RWPE2 (cell line): ENCODE data around the gene ANKRD33B.

Experiments
- ATAC-seq: fragments of 200-7000 bp; cut with Tn5 transposase; 3 replicates; pipeline ENCODE4 v1.9.1; 2021; ENCODE audit warnings: low read depth
- DNase-seq: peaks from one replicate; pipeline ENCODE4 v3.0.0-alpha.2; 2020; ENCODE audit warnings: low spot score
- H3K27ac ChIP-seq: fragments of 450-650 bp; 2 replicates; pipeline ENCODE4 v1.5.1; 2017; ENCODE audit warnings: mild to moderate bottlenecking; ENCODE audit not compliant: poor library complexity, severe bottlenecking
- H3K27me3 ChIP-seq: fragments of 250-450 bp; sonication (Bioruptor Pico); 2 replicates; pipeline ENCODE4 v1.5.1; 2021; ENCODE audit warnings: mild to moderate bottlenecking, moderate library complexity; ENCODE audit not compliant: insufficient read depth, poor library complexity, severe bottlenecking
- H3K36me3 ChIP-seq: fragments of 250-450 bp; sonication (Bioruptor Pico); 2 replicates; pipeline ENCODE4 v1.5.1; 2020; ENCODE audit warnings: low read depth, mild to moderate bottlenecking, moderate library complexity
- H3K4me1 ChIP-seq: fragments of 250-450 bp; sonication (Bioruptor Pico); 2 replicates; pipeline ENCODE4 v1.5.1; 2021; ENCODE audit warnings: mild to moderate bottlenecking, moderate library complexity; ENCODE audit not compliant: insufficient read depth, poor library complexity, severe bottlenecking
- H3K4me3 ChIP-seq: fragments of 250-450 bp; sonication (Bioruptor Pico); 2 replicates; pipeline ENCODE4 v1.5.1; 2021; ENCODE audit warnings: mild to moderate bottlenecking, moderate library complexity; ENCODE audit not compliant: severe bottlenecking
- H3K9me3 ChIP-seq: fragments of 250-450 bp; sonication (Bioruptor Pico); 2 replicates; pipeline ENCODE4 v1.5.1; 2021; ENCODE audit warnings: mild to moderate bottlenecking, moderate library complexity; ENCODE audit not compliant: severe bottlenecking
- TF ChIP-seq, protein P1 (sequence below): fragments of 450-650 bp; IDR thresholded peaks from one replicate; pipeline ENCODE4 v1.5.1; 2017; ENCODE audit warnings: mild to moderate bottlenecking, moderate library complexity; ENCODE audit not compliant: poor library complexity, severe bottlenecking

The ANKRD33B gene

DNA sequence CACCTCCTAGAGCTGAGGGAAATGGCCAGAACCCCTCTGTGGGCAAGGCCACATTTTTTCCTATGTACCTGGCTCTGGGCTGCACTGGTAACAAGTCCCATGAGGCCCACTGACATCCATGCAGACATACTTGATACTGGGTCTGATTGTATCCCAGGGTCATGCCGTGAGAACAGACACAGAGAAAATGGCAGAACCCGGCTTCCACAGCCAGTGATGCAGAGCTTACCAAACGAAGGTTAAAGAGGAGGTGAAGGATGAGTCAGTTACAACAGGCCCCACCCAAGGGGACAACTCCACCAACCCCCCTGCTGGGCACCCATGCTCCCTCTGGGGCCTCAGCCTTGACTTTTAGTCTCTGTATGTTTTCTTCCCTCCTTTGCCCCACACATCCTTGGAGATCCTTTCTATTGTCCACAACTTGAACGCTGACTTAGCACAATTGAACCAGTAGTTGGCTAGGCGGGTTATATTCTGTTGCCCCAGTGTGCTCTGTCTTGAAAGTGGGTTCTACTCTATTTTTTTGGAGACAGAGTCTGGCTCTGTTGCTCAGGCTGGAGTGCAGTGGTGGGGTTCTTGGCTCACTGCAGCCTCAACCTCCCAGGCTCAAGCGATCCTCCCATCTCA lies 103.7 kb downstream of the ANKRD33B start:
- no peak for DNase-seq
- Histone ChIP-seq H3K27me3 (no peaks in the 10 kb centered on the region), H3K4me1 (peaks cover 5% of the 10 kb centered on the region), H3K9me3 (no peaks in the 10 kb centered on the region), H3K27ac (no peak overlapping the region), H3K36me3 (no peaks in the 10 kb centered on the region), H3K4me3 (no peak overlapping the region)
- no peak for ATAC-seq
- TF ChIP-seq, protein P1, sequence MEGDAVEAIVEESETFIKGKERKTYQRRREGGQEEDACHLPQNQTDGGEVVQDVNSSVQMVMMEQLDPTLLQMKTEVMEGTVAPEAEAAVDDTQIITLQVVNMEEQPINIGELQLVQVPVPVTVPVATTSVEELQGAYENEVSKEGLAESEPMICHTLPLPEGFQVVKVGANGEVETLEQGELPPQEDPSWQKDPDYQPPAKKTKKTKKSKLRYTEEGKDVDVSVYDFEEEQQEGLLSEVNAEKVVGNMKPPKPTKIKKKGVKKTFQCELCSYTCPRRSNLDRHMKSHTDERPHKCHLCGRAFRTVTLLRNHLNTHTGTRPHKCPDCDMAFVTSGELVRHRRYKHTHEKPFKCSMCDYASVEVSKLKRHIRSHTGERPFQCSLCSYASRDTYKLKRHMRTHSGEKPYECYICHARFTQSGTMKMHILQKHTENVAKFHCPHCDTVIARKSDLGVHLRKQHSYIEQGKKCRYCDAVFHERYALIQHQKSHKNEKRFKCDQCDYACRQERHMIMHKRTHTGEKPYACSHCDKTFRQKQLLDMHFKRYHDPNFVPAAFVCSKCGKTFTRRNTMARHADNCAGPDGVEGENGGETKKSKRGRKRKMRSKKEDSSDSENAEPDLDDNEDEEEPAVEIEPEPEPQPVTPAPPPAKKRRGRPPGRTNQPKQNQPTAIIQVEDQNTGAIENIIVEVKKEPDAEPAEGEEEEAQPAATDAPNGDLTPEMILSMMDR, result no peak

GRCh38 chr5:10668697-10669096 lies 104.8 kb downstream of the ANKRD33B start:
- TF ChIP-seq, protein P1, result no peak
- H3K27me3 ChIP-seq, result no peaks in the 10 kb centered on the region
- no peak; the same call in 2 of the 3 replicates for ATAC-seq
- peaks cover 4% of the 10 kb centered on the region for H3K4me1 ChIP-seq
- H3K4me3 ChIP-seq, result no peak overlapping the region
- no peaks in the 10 kb centered on the region for H3K9me3 ChIP-seq
- DNase-seq, result no peak
- no peaks in the 10 kb centered on the region for H3K36me3 ChIP-seq
- no peak overlapping the region for H3K27ac ChIP-seq

DNA sequence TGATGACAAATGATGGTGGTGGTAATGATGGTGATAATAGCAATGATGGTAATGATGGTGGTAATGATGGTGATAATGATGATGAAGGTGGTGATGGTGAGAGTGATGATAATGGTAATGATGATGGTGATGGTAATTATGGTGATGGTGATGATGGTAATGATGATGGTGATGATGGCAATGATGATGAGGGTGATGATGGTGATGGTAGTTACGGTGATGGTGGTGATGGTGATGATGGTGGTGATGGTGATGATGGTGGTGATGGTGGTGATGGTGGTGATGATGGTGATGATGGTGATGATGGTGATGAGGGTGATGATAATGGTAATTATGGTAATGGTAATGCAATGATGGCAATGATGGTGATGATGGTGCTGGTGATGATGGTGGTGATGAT lies 106.1 kb downstream of the ANKRD33B start:
- TF ChIP-seq, protein P1, result no peak
- Histone ChIP-seq H3K27ac (no peak overlapping the region), H3K27me3 (no peaks in the 10 kb centered on the region), H3K4me3 (no peak overlapping the region), H3K4me1 (no peaks in the 10 kb centered on the region), H3K36me3 (no peaks in the 10 kb centered on the region), H3K9me3 (no peaks in the 10 kb centered on the region)
- no peak for DNase-seq
- ATAC-seq, result no peak

- H3K36me3 ChIP-seq, result no peaks in the 10 kb centered on the region
- no peaks in the 10 kb centered on the region for H3K9me3 ChIP-seq
- no peak overlapping the region for H3K27ac ChIP-seq
- H3K27me3 ChIP-seq, result no peaks in the 10 kb centered on the region
- no peak for DNase-seq
- H3K4me3 ChIP-seq, result no peak overlapping the region
- ATAC-seq, result no peak
- TF ChIP-seq, protein P1, result no peak
- H3K4me1 ChIP-seq, result no peaks in the 10 kb centered on the region
These were observed 107.5 kb downstream of the ANKRD33B start for GRCh38 chr5:10671041-10672008.
